Endodermal cell (in vitro differentiated cells): ENCODE results near the gene RIMS1. TPM values are rescaled to one million over a fixed set of nuclear protein-coding genes. Genes with fewer than 3 reads are reported as not detected.

ENCODE experiments used
- DNase-seq: peaks from one replicate; pipeline ENCODE4 v3.0.0-alpha.2; 2017
- H3K27ac ChIP-seq: 2 replicates; pipeline ENCODE4 v1.5.1; 2013; ENCODE audit warnings: mild to moderate bottlenecking, low read depth, low read length, moderate library complexity
- H3K27me3 ChIP-seq: 2 replicates; pipeline ENCODE4 v1.6.1; 2013; ENCODE audit warnings: mild to moderate bottlenecking, low read length, moderate library complexity; ENCODE audit not compliant: insufficient read depth, control insufficient read depth, poor library complexity, severe bottlenecking
- H3K36me3 ChIP-seq: 2 replicates; pipeline ENCODE4 v1.7.0; 2013; ENCODE audit warnings: mild to moderate bottlenecking, low read length, moderate library complexity; ENCODE audit not compliant: control insufficient read depth, insufficient read depth
- H3K4me1 ChIP-seq: one replicate; pipeline ENCODE4 v1.7.0; 2013; ENCODE audit warnings: low read length; ENCODE audit not compliant: control insufficient read depth, insufficient read depth
- H3K4me3 ChIP-seq: 2 replicates; pipeline ENCODE4 v1.5.1; 2013; ENCODE audit warnings: mild to moderate bottlenecking, low read length, moderate library complexity
- H3K9ac ChIP-seq: 2 replicates; pipeline ENCODE4 v1.6.1; 2013; ENCODE audit warnings: mild to moderate bottlenecking, low read length, moderate library complexity; ENCODE audit not compliant: poor library complexity, severe bottlenecking; ENCODE audit errors: extremely low read depth
- H3K9me3 ChIP-seq: 2 replicates; pipeline ENCODE4 v1.6.1; 2013; ENCODE audit warnings: mild to moderate bottlenecking, low read length, moderate library complexity; ENCODE audit not compliant: control insufficient read depth
- H3K27ac Mint-ChIP-seq: 2 replicates; pipeline ENCODE4 v1.8.0; 2020; ENCODE audit warnings: mixed read lengths
- H3K27me3 Mint-ChIP-seq: 2 replicates; pipeline ENCODE4 v1.8.0; 2021; ENCODE audit warnings: mild to moderate bottlenecking, mixed read lengths; ENCODE audit not compliant: insufficient read depth
- H3K36me3 Mint-ChIP-seq: 2 replicates; pipeline ENCODE4 v1.8.0; 2020; ENCODE audit warnings: low read depth, mixed read lengths
- H3K4me1 Mint-ChIP-seq: 2 replicates; pipeline ENCODE4 v1.8.0; 2020; ENCODE audit warnings: mixed read lengths
- H3K4me3 Mint-ChIP-seq: 2 replicates; pipeline ENCODE4 v1.8.0; 2020; ENCODE audit warnings: mild to moderate bottlenecking, moderate library complexity, mixed read lengths
- H3K9me3 Mint-ChIP-seq: 2 replicates; pipeline ENCODE4 v1.8.0; 2020; ENCODE audit warnings: mild to moderate bottlenecking, mixed read lengths
- CTCF ChIP-seq: fragments of 200-600 bp; sonication (generic); conservative IDR thresholded peaks from 2 replicates; pipeline ENCODE4 v1.5.0; 2021; ENCODE audit warnings: antibody characterized with exemption, mild to moderate bottlenecking
- WGBS, 2 experiments: methylation state at CpG; one replicate each; pipeline versions ENCODE4 v1.1.5 to v1.1.7; 2013; ENCODE audit warnings: missing lambda C conversion rate in 2 of 2, mixed read lengths in 1 of 2; ENCODE audit not compliant: insufficient coverage in 1 of 2, insufficient read length in 1 of 2; 5-methylcytosine and 5-hydroxymethylcytosine counted together
- total RNA-seq, 2 donors: library from RNA; stranded (reverse); fragmentation: NEBNext Ultra II Directional in 1 of 2; extraction: Animal tissue kit (Norgen Biotek cat#: 25700) in 1 of 2; gene quantifications; 2 replicates in 1 of 2; 3 replicates in 1 of 2; pipeline ENCODE4 v1.2.1, GENCODE V29; 2021

The RIMS1 gene
- total RNA-seq, 2 donors from 2014 or later = 1.1 to 1.6 TPM

GRCh38 chr6:72175916-72176315 is 289.6 kb downstream of the RIMS1 start:
- H3K9me3 Mint-ChIP-seq = no peaks in the 10 kb centered on the region
- no peaks in the 10 kb centered on the region for H3K36me3 Mint-ChIP-seq
- no peak overlapping the region for H3K4me3 ChIP-seq
- H3K9me3 ChIP-seq = no peaks in the 10 kb centered on the region
- H3K9ac ChIP-seq = no peak overlapping the region
- no peak for DNase-seq
- peaks cover 14% of the 10 kb centered on the region for H3K27me3 ChIP-seq
- no peaks in the 10 kb centered on the region for H3K4me1 Mint-ChIP-seq
- WGBS, 2 experiments = 98 to 100% methylated on average over 1 to 2 of the region's 2 CpGs
- H3K4me1 ChIP-seq = no peaks in the 10 kb centered on the region
- H3K4me3 Mint-ChIP-seq = no peak overlapping the region
- no peak overlapping the region for H3K27ac ChIP-seq
- TF ChIP-seq CTCF = no peak
- no peak overlapping the region for H3K27ac Mint-ChIP-seq
- peaks cover 15% of the 10 kb centered on the region for H3K27me3 Mint-ChIP-seq
- H3K36me3 ChIP-seq = no peaks in the 10 kb centered on the region

GRCh38 chr6:72182337-72183246 is 296.2 kb downstream of the RIMS1 start:
- H3K4me1 Mint-ChIP-seq = peaks cover 3% of the 10 kb centered on the region
- H3K36me3 ChIP-seq = no peaks in the 10 kb centered on the region
- peak overlapping the region; percentile 45 for H3K9ac ChIP-seq
- peak overlapping the region; percentile 81 for H3K4me3 ChIP-seq
- H3K36me3 Mint-ChIP-seq = no peaks in the 10 kb centered on the region
- H3K27me3 Mint-ChIP-seq = peaks cover 60% of the 10 kb centered on the region
- H3K4me1 ChIP-seq = no peaks in the 10 kb centered on the region
- no peaks in the 10 kb centered on the region for H3K9me3 ChIP-seq
- no peak overlapping the region for H3K27ac Mint-ChIP-seq
- peaks cover 54% of the 10 kb centered on the region for H3K27me3 ChIP-seq
- DNase-seq = peak; percentile 89
- 12 to 32% methylated on average over 32 to 100 of the region's 100 CpGs for WGBS, 2 experiments
- peak overlapping the region; percentile 59 for H3K4me3 Mint-ChIP-seq
- no peak for TF ChIP-seq CTCF
- H3K9me3 Mint-ChIP-seq = peaks cover 2% of the 10 kb centered on the region
- no peak overlapping the region for H3K27ac ChIP-seq

- DNase-seq = no peak
- Mint-ChIP-seq H3K27me3 (no peaks in the 10 kb centered on the region), H3K27ac (no peak overlapping the region), H3K4me1 (no peaks in the 10 kb centered on the region), H3K9me3 (no peaks in the 10 kb centered on the region), H3K36me3 (no peaks in the 10 kb centered on the region), H3K4me3 (no peak overlapping the region)
- Histone ChIP-seq H3K9me3 (no peaks in the 10 kb centered on the region), H3K36me3 (no peaks in the 10 kb centered on the region), H3K27me3 (no peaks in the 10 kb centered on the region), H3K9ac (no peak overlapping the region), H3K4me1 (no peaks in the 10 kb centered on the region), H3K4me3 (no peak overlapping the region), H3K27ac (no peak overlapping the region)
- TF ChIP-seq CTCF = no peak
- WGBS, 2 experiments = 100% methylated on average over 2 of the region's 2 CpGs; no CpG with 5 or more reads in 1 of the 2 experiments
Measured at GRCh38 chr6:72203983-72204382, 317.6 kb downstream of the RIMS1 start.
